ENCODE results near the gene TOMM70. TPM values are rescaled to one million over a fixed set of nuclear protein-coding genes. Genes with fewer than 3 reads are reported as not detected.

TOMM70 gene
- polyA plus RNA-seq, 1 donor from 2014 or later: 110 TPM

DNA sequence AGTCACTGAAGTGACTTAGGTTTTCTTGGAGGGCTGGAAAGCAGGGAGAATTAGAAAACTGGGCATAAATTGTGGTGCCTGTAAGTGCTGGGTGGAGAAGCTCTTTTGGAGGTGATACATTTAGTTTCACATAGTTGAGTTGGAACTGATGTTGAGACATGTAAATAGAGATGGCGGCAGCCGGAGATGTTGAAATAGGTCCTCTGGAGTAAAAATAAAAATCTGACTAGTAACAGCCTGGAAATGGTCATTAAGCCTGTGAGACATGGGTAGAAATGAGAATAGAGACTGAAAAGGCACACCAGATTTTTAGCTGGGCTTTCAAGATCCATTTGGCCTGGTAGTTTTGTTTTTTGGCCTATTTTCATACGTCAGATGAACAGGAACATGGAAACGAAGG is 69.2 kb downstream of the TOMM70 start:
- Histone ChIP-seq H3K4me3 (ENCODE audit: low read length) (no peak overlapping the region), H3K79me2 (replicated peaks; ENCODE audit: insufficient read depth, low read length) (no peaks in the 10 kb centered on the region), H3K4me2 (ENCODE audit: low read length) (no peak overlapping the region), H3K9ac (ENCODE audit: low read length) (no peak overlapping the region), H2AFZ (ENCODE audit: low read depth, low read length) (no peak overlapping the region), H3K27me3 (ENCODE audit: insufficient read depth, low read depth, low read length) (no peaks in the 10 kb centered on the region), H3K36me3 (ENCODE audit: insufficient read depth, low read length) (no peaks in the 10 kb centered on the region), H3F3A (ENCODE audit: insufficient read depth, low read length, poor library complexity, severe bottlenecking) (no peaks in the 10 kb centered on the region), H3K27ac (ENCODE audit: low read length) (no peak overlapping the region), H4K20me1 (ENCODE audit: insufficient read depth) (no peaks in the 10 kb centered on the region), H3K9me2 (ENCODE audit: insufficient read depth, low read length) (no peaks in the 10 kb centered on the region), H3K9me3 (ENCODE audit: low read length) (no peaks in the 10 kb centered on the region)
- no peak for TF ChIP-seq CTCF (IDR thresholded peaks at IDR 0.05; ENCODE audit: poor library complexity, severe bottlenecking)
- TF ChIP-seq POLR2AphosphoS5 (IDR thresholded peaks at IDR 0.05): no peak
- TF ChIP-seq SMC3 (conservative IDR thresholded peaks at IDR 0.05; ENCODE audit: poor library complexity): no peak
- no peak for TF ChIP-seq TAF1 (IDR thresholded peaks at IDR 0.05; ENCODE audit: low read depth)
- TF ChIP-seq EP300 (conservative IDR thresholded peaks at IDR 0.05; ENCODE audit: poor library complexity, severe bottlenecking): no peak
- TF ChIP-seq EZH2 (IDR thresholded peaks at IDR 0.05; ENCODE audit: borderline replicate concordance, insufficient read depth, low read length, poor library complexity, severe bottlenecking): no peak
- TF ChIP-seq, protein P1, sequence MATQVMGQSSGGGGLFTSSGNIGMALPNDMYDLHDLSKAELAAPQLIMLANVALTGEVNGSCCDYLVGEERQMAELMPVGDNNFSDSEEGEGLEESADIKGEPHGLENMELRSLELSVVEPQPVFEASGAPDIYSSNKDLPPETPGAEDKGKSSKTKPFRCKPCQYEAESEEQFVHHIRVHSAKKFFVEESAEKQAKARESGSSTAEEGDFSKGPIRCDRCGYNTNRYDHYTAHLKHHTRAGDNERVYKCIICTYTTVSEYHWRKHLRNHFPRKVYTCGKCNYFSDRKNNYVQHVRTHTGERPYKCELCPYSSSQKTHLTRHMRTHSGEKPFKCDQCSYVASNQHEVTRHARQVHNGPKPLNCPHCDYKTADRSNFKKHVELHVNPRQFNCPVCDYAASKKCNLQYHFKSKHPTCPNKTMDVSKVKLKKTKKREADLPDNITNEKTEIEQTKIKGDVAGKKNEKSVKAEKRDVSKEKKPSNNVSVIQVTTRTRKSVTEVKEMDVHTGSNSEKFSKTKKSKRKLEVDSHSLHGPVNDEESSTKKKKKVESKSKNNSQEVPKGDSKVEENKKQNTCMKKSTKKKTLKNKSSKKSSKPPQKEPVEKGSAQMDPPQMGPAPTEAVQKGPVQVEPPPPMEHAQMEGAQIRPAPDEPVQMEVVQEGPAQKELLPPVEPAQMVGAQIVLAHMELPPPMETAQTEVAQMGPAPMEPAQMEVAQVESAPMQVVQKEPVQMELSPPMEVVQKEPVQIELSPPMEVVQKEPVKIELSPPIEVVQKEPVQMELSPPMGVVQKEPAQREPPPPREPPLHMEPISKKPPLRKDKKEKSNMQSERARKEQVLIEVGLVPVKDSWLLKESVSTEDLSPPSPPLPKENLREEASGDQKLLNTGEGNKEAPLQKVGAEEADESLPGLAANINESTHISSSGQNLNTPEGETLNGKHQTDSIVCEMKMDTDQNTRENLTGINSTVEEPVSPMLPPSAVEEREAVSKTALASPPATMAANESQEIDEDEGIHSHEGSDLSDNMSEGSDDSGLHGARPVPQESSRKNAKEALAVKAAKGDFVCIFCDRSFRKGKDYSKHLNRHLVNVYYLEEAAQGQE (IDR thresholded peaks at IDR 0.05; ENCODE audit: borderline replicate concordance): no peak
- no peak for TF ChIP-seq RAD21 (conservative IDR thresholded peaks at IDR 0.05)
- no peak for TF ChIP-seq MXI1 (conservative IDR thresholded peaks at IDR 0.05; ENCODE audit: poor library complexity, severe bottlenecking)

DNA sequence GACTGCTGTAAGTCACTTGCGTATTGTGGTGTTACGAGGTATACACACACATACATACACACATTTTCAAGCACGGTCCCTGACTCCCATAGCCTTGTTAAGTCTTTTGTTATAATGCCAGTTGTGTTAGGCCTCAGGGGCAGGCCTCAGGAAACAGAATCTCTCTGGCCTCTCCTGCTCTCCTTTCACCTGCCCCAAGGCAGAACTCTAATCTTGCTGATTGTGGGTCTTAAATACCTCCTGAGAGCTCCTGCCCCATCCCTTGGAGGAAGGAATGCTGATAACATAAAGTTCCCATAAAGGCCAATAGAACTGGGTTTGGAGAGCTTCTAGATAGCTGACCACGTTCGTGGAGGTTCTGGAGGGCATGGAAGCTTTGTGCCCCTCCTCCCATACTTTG is 70.2 kb downstream of the TOMM70 start:
- no peaks in the 10 kb centered on the region for H3K9me2 ChIP-seq (ENCODE audit: insufficient read depth, low read length)
- H4K20me1 ChIP-seq (ENCODE audit: insufficient read depth): no peaks in the 10 kb centered on the region
- no peak overlapping the region for H3K4me3 ChIP-seq (ENCODE audit: low read length)
- H2AFZ ChIP-seq (ENCODE audit: low read depth, low read length): no peak overlapping the region
- no peaks in the 10 kb centered on the region for H3F3A ChIP-seq (ENCODE audit: insufficient read depth, low read length, poor library complexity, severe bottlenecking)
- TF ChIP-seq RAD21 (conservative IDR thresholded peaks at IDR 0.05): no peak
- TF ChIP-seq CTCF (IDR thresholded peaks at IDR 0.05; ENCODE audit: poor library complexity, severe bottlenecking): no peak
- no peak for TF ChIP-seq TAF1 (IDR thresholded peaks at IDR 0.05; ENCODE audit: low read depth)
- TF ChIP-seq EZH2 (IDR thresholded peaks at IDR 0.05; ENCODE audit: borderline replicate concordance, insufficient read depth, low read length, poor library complexity, severe bottlenecking): no peak
- no peak for TF ChIP-seq POLR2AphosphoS5 (IDR thresholded peaks at IDR 0.05)
- TF ChIP-seq MXI1 (conservative IDR thresholded peaks at IDR 0.05; ENCODE audit: poor library complexity, severe bottlenecking): no peak
- TF ChIP-seq, protein P1 (IDR thresholded peaks at IDR 0.05; ENCODE audit: borderline replicate concordance): no peak
- no peak for TF ChIP-seq EP300 (conservative IDR thresholded peaks at IDR 0.05; ENCODE audit: poor library complexity, severe bottlenecking)
- TF ChIP-seq SMC3 (conservative IDR thresholded peaks at IDR 0.05; ENCODE audit: poor library complexity): no peak
- no peak overlapping the region for H3K27ac ChIP-seq (ENCODE audit: low read length)
- H3K79me2 ChIP-seq (replicated peaks; ENCODE audit: insufficient read depth, low read length): no peaks in the 10 kb centered on the region
- H3K27me3 ChIP-seq (ENCODE audit: insufficient read depth, low read depth, low read length): no peaks in the 10 kb centered on the region
- H3K9me3 ChIP-seq (ENCODE audit: low read length): no peaks in the 10 kb centered on the region
- no peak overlapping the region for H3K4me2 ChIP-seq (ENCODE audit: low read length)
- no peak overlapping the region for H3K9ac ChIP-seq (ENCODE audit: low read length)
- no peaks in the 10 kb centered on the region for H3K36me3 ChIP-seq (ENCODE audit: insufficient read depth, low read length)
